Gastroesophageal sphincter (tissue), 4 donors: Measurements from ENCODE around the gene IGSF8. TPM values are rescaled to one million over a fixed set of nuclear protein-coding genes. Genes with fewer than 3 reads are reported as not detected.
A peak's percentile ranks its signal among the peaks of the same experiment; 100 is the strongest.

Experiments
- ATAC-seq: fragments of 150-250 bp; one replicate; pipeline ENCODE4 v1.9.1; 2016; ENCODE audit warnings: mild to moderate bottlenecking, moderate library complexity
- H3K27ac ChIP-seq, 4 donors: fragments of 200-600 bp; sonication (generic) in 3 of 4; 1 replicate in 3 of 4; 2 replicates in 1 of 4; pipeline ENCODE4 v1.5.1; 2016 to 2019
- H3K27me3 ChIP-seq: fragments of 200-600 bp; sonication (generic); one replicate; pipeline ENCODE4 v1.5.1; 2019
- H3K36me3 ChIP-seq, 2 donors: fragments of 200-600 bp; sonication (generic); one replicate each; pipeline ENCODE4 v1.5.1; 2019; ENCODE audit warnings: control low read depth in 1 of 2
- H3K4me1 ChIP-seq, 3 donors: fragments of 200-600 bp; sonication (generic); 1 replicate in 2 of 3; 2 replicates in 1 of 3; pipeline ENCODE4 v1.5.1; 2016 to 2019; ENCODE audit warnings: control low read depth in 2 of 3
- H3K4me3 ChIP-seq, 2 donors: fragments of 200-600 bp; sonication (generic); one replicate each; pipeline ENCODE4 v1.5.1; 2019; ENCODE audit warnings: mild to moderate bottlenecking in 1 of 2, moderate library complexity in 1 of 2
- H3K9me3 ChIP-seq, 3 donors: fragments of 200-600 bp; sonication (generic); one replicate each; pipeline ENCODE4 v1.5.1; 2017 to 2019; ENCODE audit warnings: control low read depth in 2 of 3
- EP300 ChIP-seq: sonication (generic); formaldehyde crosslinking; IDR thresholded peaks from one replicate; pipeline ENCODE4 v1.6.1; 2017; ENCODE audit warnings: antibody characterized with exemption, mild to moderate bottlenecking
- POLR2A ChIP-seq, 2 donors: fragments of 450-650 bp; IDR thresholded peaks; one replicate each; pipeline ENCODE4 v1.6.1; 2017; ENCODE audit warnings: antibody characterized with exemption in 2 of 2, mild to moderate bottlenecking in 2 of 2, moderate library complexity in 1 of 2
- POLR2AphosphoS5 ChIP-seq: sonication (generic); formaldehyde crosslinking; IDR thresholded peaks from one replicate; pipeline ENCODE4 v1.6.1; 2017; ENCODE audit warnings: antibody characterized with exemption
- whole genome bisulfite sequencing, 2 donors: methylation state at CpG; one replicate each; pipeline ENCODE4 v1.1.5; 2018; ENCODE audit warnings: low coverage in 1 of 2; 5-methylcytosine and 5-hydroxymethylcytosine counted together
- total RNA-seq, 4 donors: library from RNA; depleted of rRNA; stranded (reverse); fragments of >200 nt; gene quantifications; one replicate each; pipeline ENCODE4 v1.1.0, GENCODE V29; 2016
- TF ChIP-seq, protein P1 (sequence below), 4 experiments: fragments of 200-600 bp in 2 of 4; fragments of 450-650 bp in 2 of 4; sonication (generic) in 1 of 4; IDR thresholded peaks; one replicate each; pipeline ENCODE4 v1.5.1; 2017 to 2019; ENCODE audit warnings: antibody characterized with exemption in 4 of 4, mild to moderate bottlenecking in 2 of 4, moderate library complexity in 2 of 4

Gene IGSF8
- total RNA-seq, 4 donors from 2014 or later, result 17.1 to 23.0 (median 19.4) TPM

DNA sequence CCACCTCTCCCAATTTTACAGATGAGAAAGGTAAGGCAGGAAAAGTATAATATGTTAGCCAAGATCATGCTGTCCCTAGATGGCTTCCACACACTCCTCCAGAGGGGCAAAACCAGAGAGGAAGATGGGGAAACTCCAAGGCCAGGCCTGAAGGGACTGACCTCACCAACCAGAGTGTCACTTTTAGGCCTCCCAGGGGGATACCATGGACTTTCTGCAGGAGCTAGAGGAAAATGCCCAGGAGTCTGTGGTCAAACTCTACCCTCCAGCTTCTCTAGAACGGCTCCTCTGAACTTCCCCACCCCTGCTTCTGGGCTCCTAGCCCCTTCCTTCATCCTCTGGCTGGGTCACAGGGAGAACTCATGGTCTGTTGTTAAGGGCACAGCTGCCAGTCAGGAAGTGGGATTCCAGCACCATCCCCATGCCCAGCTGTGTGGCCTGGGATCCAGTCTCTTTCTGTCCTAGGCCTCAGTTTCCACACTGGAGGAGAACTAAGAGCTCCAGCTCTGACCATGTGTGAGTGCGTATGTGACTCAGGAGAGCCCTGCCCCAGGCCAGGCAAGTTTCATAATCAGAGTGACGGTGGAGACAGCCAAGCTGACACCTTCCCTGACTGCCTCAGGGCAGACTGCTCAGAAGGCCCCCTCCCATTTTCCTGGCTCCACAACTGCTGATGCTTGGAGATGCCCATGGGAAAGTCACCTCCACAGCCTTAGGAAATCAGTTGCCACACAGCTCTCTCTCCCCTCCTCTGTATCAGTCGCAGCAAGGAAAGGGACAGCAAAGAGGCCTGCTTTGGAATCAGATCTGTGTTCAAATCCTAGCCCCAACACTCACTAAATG, 1.9 kb downstream of the IGSF8 start:
- Histone ChIP-seq H3K4me1 (peaks cover 0 to 51% (median 24%) of the 10 kb centered on the region in 3 donors), H3K27ac (peak overlapping the region in 3 of 4 donors; percentile 94 to 97 (median 97)), H3K9me3 (no peaks in the 10 kb centered on the region), H3K4me3 (peak overlapping the region in 1 of 2 donors; percentile 94), H3K36me3 (peaks cover 0 to 37% of the 10 kb centered on the region in 2 donors), H3K27me3 (no peaks in the 10 kb centered on the region)
- WGBS, 2 donors, result 60 to 80% methylated on average over 1 of the region's 4 CpGs
- peak; percentile 28 for ATAC-seq
- TF ChIP-seq POLR2A (IDR thresholded peaks at IDR 0.05) (no peak), EP300 (no peak), POLR2AphosphoS5 (no peak)
- TF ChIP-seq, protein P1, sequence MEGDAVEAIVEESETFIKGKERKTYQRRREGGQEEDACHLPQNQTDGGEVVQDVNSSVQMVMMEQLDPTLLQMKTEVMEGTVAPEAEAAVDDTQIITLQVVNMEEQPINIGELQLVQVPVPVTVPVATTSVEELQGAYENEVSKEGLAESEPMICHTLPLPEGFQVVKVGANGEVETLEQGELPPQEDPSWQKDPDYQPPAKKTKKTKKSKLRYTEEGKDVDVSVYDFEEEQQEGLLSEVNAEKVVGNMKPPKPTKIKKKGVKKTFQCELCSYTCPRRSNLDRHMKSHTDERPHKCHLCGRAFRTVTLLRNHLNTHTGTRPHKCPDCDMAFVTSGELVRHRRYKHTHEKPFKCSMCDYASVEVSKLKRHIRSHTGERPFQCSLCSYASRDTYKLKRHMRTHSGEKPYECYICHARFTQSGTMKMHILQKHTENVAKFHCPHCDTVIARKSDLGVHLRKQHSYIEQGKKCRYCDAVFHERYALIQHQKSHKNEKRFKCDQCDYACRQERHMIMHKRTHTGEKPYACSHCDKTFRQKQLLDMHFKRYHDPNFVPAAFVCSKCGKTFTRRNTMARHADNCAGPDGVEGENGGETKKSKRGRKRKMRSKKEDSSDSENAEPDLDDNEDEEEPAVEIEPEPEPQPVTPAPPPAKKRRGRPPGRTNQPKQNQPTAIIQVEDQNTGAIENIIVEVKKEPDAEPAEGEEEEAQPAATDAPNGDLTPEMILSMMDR (IDR thresholded peaks at IDR 0.05), result no peak

DNA sequence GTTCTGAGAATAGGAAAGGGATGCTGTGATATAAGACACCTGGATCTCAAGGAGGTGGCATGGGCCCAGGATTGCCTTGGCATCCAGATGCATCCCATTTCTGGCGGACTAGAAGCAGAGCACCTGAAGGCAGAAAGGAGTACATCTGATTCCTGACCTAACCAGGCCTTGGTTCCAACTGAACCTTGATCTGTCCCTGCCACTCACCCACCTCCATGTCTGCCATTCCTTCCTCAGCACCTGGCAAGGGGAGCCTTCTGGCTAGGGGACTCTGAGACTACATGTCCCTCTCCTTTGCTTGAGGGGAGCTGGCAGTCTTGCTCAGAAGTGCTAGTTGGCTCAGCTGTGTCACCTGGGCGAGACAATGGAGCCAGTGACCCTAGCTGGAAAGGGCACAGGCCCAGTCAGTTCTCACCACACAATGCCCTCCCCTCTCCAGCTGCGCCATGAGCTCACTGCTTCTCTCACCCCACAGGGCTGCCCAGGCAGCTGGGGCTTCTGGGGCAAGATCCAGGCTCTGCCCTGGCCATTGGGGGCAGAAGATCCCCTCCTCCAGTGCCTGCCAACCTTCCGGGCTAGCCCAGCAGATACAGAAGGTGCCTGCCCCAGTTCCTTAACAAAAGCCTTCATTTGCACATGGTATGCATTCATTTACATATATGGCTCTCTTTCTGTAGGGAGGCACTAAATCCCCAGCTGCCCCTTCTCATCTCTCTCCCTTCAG, 2.9 kb downstream of the IGSF8 start:
- H3K27me3 ChIP-seq, result no peaks in the 10 kb centered on the region

DNA sequence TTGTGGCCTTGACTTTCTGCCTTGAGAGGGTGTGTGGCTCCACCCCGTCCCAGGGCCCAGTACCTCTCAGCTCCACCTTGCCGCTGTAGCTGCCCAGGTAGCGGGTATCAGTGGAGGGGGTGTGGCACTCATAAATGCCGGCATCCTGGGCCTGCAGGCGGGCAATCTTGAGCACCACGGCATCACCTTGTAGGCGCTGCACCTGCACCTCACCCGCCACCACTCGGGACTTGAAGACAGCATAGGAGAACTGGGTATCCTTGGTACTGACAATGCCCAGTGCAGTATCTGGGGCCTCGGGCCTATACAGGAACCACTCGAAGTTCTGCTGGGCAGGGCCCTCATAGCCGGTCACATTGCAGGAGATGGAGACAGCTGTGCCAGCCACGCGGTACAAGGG, 3.6 kb downstream of the IGSF8 start:
- TF ChIP-seq EP300, result no peak
- no peak for TF ChIP-seq POLR2AphosphoS5
- TF ChIP-seq POLR2A (IDR thresholded peaks at IDR 0.05), result no peak
- TF ChIP-seq, protein P1 (IDR thresholded peaks at IDR 0.05), result no peak
- H3K36me3 ChIP-seq, result peaks cover 0 to 54% of the 10 kb centered on the region in 2 donors

More for the DNA sequence above, 2.9 kb downstream of the IGSF8 start:
- Histone ChIP-seq H3K9me3 (no peaks in the 10 kb centered on the region), H3K36me3 (peaks cover 0 to 46% of the 10 kb centered on the region in 2 donors), H3K4me1 (peaks cover 0 to 42% (median 20%) of the 10 kb centered on the region in 3 donors), H3K27ac (peak overlapping the region in 1 of 4 donors; percentile 97), H3K4me3 (no peak overlapping the region)
- 80% methylated on average over 1 of the region's 4 CpGs; no CpG with 5 or more reads in 1 of the 2 donors for WGBS, 2 donors
- TF ChIP-seq POLR2AphosphoS5 (no peak), EP300 (no peak), POLR2A (IDR thresholded peaks at IDR 0.05) (no peak)
- TF ChIP-seq, protein P1 (IDR thresholded peaks at IDR 0.05), result no peak
- no peak for ATAC-seq

DNA sequence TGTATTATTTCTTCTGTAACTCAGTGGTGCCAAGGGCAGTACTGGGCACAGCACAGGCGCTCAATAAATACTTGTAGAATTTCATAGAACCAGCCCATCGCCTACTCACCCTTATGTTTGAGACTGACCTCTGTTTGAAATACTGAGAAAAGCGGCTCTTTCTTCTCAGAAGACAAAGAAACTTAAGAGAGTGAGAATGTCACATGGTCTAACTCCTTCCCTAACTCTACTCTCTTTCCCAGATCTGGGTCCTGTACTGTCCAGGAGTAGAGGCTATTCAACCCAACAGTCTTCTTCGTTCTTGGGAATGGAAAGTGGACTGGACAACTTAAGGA, 4.2 kb downstream of the IGSF8 start:
- TF ChIP-seq POLR2A (IDR thresholded peaks at IDR 0.05), result no peak
- no peak for TF ChIP-seq EP300
- no peak for TF ChIP-seq POLR2AphosphoS5
- TF ChIP-seq, protein P1 (IDR thresholded peaks at IDR 0.05), result no peak
- Histone ChIP-seq H3K27ac (no peak overlapping the region), H3K9me3 (no peaks in the 10 kb centered on the region), H3K27me3 (no peaks in the 10 kb centered on the region), H3K4me1 (peaks cover 0 to 32% (median 20%) of the 10 kb centered on the region in 3 donors), H3K36me3 (peaks cover 0 to 59% of the 10 kb centered on the region in 2 donors), H3K4me3 (no peak overlapping the region)
- ATAC-seq, result no peak
- 55 to 74% methylated on average over 3 of the region's 4 CpGs for WGBS, 2 donors

More for the DNA sequence above, 3.6 kb downstream of the IGSF8 start:
- 90% methylated on average over 2 of the region's 14 CpGs; no CpG with 5 or more reads in 1 of the 2 donors for WGBS, 2 donors
- no peak overlapping the region for H3K27ac ChIP-seq
- H3K27me3 ChIP-seq, result no peaks in the 10 kb centered on the region
- no peaks in the 10 kb centered on the region for H3K9me3 ChIP-seq
- peaks cover 0 to 38% (median 20%) of the 10 kb centered on the region in 3 donors for H3K4me1 ChIP-seq
- ATAC-seq, result no peak
- no peak overlapping the region for H3K4me3 ChIP-seq
